Dermis microvascular lymphatic vessel endothelial cell (primary cell): ENCODE measurements around the gene EIF4E1B. TPM values are rescaled to one million over a fixed set of nuclear protein-coding genes. Genes with fewer than 3 reads are reported as not detected.
"Not testable (repeated sequence)": the region's sequence is repeated elsewhere in the genome, so short reads cannot be mapped to it uniquely, and the experiment has no call there.

Experiments
- DNase-seq, 2 donors: peaks; one replicate each; pipeline versions ENCODE4 v3.0.0 to v3.0.0-alpha.2; 2010; ENCODE audit warnings: low read depth in 2 of 2
- total RNA-seq: library from RNA; depleted of rRNA; stranded (reverse); fragments of >200 nt; gene quantifications from 2 replicates; pipeline ENCODE4 v1.2.1, GENCODE V29; 2014

EIF4E1B gene, protein sequence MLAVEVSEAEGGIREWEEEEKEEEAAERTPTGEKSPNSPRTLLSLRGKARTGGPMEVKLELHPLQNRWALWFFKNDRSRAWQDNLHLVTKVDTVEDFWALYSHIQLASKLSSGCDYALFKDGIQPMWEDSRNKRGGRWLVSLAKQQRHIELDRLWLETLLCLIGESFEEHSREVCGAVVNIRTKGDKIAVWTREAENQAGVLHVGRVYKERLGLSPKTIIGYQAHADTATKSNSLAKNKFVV
- under 0.01 TPM in 1 of 2 replicates, not detected in the other for total RNA-seq

DNA sequence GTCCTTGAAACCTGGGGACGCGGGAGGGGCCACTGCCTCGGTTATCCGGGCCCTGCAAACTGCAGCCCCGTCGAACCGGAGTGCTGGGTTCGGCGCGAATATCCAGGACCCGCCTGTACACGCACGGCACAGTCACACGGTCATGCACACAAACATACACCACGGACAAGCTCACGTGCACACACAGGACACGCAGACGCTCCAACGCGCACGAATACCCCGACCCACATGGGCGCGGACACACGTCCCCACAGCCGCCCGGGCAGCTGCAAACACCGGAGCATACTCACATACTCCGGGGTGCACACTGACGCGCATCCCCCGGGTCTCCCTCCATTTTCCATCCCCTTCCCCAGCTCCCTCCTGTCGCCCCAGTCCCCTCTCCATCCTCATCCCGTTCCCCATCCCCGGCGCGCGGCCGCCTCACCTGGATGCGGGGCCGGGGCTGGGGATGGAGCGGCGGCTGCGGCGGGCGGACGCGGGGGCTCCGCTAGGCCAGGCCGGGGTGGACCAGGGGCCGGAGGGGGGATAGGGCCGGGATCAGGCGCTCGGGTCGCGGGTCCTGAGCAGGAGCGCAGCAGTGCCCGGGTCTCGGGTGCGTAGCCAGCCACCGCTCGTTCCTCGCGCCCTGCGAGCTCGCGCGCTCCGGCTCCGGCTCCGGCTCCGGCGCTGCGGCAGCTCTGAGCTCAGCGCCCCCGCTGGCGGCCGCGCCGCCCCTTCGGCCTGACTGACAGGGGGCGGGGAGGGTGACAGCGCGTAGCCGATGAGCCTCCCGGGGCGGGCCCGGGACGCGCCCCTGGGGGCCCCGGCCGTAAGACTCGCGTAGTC lies at the start of gene EIF4E1B, which contains the start of gene SNCB:
Gene EIF4E1B, plus strand, starts transcription at position 823 of the 828 bp plus-strand sequence. CDS start 12,113 bp downstream, outside the sequence.
Gene SNCB, minus strand, starts transcription at position 682 of the 828 bp plus-strand sequence. CDS start 880 bp downstream, outside the sequence.
- DNase-seq, result peak in 1 of 2 donors; percentile 69

DNA sequence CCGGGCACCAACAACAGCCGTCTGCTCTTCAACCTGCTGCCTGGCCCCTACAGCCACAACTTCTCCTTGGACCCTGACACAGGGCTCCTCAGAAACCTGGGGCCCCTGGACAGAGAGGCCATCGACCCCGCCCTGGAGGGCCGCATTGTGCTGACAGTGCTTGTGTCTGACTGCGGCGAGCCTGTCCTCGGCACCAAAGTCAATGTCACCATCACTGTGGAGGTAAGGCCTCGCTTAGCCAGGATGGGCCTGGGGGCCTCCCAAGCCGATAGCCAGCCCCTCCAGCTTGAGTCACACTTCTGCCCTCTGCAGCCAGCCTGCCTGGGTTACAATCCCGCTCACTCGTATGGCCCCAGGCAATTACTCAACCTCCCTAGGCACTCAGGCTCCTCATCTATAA lies 49.1 kb upstream of the EIF4E1B start:
- no peak for DNase-seq

DNA sequence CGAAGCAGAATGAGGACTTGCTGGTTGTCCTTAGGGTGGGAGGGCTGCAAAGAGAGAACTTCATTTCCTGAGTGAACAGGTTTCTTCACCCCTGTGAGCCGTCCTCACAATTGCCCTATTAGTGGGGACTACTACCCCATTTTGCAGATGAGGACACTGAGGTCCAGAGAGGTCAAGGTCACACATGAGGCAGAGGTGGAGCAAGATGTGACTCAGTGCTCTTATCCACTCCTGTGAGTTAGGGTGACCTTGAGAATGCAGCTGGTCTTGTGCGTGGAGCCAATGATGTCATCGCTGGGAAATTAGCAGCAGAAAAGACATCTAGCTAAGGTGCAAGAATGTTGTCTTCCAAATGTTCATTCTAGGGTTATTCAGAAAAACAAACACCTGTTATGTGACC lies 47.4 kb upstream of the EIF4E1B start:
- no peak for DNase-seq

DNA sequence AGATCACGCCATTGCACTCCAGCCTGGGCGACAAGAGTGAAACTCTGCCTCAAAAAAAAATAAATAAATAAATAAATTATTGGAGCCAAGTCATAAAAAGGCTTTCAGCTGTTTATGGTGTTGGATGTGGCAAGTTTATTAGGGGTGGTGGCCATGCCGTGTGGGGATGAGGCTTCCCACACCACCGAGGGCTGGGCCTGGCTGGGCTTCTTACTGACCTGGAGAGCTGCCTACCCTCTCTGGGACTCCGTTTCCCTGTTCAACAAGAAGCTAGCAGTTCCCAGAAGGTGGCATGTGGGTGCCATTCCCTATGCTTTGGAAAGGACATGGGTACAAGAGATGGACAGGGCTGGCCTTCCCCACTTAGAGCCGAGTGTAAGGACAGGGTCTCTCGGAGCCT lies 43.1 kb upstream of the EIF4E1B start:
- DNase-seq, result no peak

DNA sequence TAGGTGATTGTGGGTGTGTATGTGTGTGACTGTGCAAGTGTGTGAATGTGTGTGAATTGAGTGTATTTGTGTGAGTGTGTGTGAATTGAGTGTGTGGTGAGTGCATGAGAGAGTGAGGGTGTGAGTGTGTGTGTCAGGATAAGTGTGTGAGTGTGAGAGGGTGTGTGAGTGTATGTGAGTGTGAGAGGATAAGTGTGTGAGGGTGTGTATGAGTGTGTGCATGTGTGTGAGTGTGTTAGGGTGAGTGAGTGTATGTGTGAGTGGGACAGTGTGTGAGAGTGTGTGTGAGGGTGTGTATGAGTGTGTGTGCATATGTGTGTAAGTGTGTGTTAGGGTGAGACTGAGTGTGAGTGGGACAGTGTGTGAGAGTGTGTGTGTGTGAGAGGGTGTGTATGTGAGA lies 42.2 kb upstream of the EIF4E1B start:
- no peak for DNase-seq

DNA sequence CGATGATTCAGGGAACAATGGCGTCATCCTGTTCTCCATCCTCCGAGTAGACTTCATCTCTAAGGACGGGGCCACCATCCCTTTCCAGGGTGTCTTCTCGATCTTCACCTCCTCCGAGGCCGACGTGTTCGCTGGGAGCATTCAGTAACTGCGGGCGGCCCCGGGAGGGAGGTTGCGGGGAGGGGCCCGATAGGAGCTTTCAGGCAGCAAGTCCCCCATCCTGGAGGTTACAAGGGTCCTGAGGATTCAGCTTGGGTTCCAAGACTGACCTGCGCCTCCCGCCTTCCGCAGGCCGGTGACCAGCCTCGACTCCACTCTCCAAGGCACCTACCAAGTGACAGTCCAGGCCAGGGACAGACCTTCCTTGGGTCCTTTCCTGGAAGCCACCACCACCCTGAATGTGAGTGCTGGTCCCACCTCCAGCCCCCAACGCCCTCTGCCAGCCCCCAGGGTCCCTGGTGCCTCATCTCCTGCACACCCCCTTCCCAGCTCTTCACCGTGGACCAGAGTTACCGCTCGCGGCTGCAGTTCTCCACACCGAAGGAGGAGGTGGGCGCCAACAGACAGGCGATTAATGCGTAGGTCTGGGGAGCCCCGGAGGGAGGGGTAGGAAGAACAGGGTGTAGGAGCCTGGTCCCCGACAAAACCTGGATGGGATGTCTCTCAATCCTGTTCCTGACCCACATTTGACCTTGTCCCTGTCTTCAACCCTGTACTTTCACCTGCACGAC lies 41.3 kb upstream of the EIF4E1B start:
- DNase-seq, result no peak

DNA sequence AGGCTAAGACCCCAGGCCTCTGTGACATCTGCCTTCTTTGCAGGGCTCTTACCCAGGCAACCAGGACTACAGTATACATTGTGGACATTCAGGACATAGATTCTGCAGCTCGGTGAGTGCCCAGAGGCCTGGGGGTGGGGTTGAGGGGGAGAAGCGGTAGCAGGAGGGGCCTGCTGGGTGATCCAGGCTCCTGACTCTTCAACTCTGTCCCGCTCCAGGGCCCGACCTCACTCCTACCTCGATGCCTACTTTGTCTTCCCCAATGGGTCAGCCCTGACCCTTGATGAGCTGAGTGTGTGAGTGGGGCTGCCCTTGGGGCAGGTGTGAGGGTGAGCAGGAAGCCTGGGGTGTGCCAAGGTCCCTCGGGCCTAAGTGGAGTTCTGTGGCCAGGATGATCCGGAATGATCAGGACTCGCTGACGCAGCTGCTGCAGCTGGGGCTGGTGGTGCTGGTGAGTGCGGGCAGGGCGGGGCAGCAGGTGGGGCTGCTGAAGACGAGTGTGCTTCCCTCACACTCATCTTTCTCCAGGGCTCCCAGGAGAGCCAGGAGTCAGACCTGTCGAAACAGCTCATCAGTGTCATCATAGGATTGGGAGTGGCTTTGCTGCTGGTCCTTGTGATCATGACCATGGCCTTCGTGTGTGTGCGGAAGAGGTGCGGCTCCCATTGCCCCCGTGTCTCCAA lies 40.3 kb upstream of the EIF4E1B start:
- no peak for DNase-seq

DNA sequence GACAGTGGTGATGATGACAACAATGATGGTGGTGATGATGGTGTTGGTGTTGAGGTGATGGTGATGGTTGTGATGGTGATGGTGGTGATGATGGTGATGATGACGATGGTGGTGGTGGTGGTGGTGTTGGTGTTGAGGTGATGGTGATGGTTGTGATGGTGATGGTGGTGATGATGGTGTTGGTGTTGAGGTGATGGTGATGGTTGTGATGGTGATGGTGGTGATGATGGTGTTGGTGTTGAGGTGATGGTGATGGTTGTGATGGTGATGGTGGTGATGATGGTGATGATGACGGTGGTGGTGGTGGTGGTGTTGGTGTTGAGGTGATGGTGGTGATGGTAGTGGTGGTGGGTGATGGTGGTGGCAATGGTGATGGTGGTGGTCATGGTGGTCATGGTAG lies 38.8 kb upstream of the EIF4E1B start:
- DNase-seq, result not testable (repeated sequence)

DNA sequence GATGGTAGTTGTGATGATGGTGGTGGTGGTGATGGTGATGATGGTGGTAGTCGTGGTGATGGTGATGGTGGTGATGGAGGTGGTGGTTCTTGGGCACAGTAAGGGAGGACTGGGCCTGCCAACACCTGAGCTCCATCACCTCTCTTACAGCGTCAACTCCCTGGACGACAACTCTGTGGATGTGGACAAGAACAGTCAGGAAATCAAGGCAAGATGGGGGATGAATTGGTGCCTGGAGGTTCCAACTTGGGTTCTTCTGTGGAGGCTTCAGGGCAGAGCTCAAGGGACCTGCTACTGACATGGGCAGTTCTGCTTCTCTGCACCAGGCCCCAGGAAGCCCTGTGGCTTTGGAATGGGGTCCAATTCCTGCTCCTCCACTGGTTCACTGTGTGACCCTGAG lies 37.9 kb upstream of the EIF4E1B start:
- DNase-seq, result no peak

DNA sequence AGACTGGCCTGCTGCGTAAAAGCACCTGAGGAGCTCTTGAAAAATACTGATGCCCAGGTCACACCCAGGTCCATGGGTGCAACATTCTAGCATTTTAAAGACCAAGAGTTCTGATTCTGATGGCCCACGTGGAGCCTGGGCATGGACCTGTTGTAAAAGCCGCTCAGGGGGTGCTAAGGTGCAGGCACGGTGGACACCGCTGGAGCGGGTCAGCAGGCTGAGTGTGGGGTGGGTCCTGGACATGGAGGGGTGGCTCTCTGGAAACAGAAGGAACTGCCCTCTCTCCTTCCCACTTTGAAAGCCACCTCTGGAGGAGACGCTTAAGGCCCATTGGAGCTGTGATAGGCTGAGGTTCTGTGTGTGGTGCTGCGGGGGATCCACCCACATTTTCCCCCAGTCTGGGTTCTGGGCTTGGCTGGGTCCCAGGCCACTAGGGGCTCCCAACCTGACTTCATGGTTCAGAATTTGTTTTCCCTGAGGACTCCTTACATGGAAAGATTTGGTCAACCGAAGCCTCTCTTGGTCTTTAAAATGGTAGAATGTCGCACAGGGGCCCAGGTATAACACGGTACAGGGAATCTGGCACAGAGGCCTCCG lies 37.1 kb upstream of the EIF4E1B start:
- DNase-seq, result no peak

DNA sequence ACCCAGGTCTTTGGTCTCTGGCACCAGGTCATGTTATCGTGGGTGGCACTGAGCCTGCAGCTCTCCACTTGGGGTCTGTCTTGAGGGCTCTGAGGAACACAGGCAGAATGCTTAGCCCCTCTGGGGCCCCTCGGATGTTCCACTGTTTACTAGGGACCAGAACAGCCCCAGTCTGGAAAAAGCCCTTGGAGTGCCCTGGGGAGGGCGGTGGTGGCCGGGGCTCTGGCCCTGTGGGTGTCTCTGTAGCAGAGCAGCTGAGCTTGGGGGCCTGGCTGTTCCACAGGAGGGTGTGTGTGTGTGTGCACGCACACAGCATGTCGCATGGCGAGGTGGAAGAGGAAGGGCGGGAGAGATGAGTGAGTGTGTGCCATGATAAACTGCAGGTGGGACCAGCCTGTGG lies 35.9 kb upstream of the EIF4E1B start:
- no peak for DNase-seq

DNA sequence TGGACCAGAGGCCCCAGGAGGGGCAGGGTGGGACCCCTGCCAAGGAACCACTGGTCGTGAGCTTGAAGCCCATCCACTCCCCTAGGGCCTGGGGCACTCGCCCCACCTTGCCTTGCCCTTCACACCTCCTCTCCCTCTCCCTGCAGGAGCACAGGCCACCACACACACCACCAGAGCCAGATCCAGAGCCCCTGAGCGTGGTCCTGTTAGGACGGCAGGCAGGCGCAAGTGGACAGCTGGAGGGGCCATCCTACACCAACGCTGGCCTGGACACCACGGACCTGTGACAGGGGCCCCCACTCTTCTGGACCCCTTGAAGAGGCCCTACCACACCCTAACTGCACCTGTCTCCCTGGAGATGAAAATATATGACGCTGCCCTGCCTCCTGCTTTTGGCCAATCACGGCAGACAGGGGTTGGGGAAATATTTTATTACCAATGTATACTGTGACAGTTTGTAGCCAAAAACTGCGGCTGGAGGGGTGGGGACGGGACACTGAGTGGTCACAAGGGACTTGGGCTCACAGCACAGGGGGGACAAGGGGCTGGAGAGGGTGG lies 35.0 kb upstream of the EIF4E1B start:
- no peak for DNase-seq

DNA sequence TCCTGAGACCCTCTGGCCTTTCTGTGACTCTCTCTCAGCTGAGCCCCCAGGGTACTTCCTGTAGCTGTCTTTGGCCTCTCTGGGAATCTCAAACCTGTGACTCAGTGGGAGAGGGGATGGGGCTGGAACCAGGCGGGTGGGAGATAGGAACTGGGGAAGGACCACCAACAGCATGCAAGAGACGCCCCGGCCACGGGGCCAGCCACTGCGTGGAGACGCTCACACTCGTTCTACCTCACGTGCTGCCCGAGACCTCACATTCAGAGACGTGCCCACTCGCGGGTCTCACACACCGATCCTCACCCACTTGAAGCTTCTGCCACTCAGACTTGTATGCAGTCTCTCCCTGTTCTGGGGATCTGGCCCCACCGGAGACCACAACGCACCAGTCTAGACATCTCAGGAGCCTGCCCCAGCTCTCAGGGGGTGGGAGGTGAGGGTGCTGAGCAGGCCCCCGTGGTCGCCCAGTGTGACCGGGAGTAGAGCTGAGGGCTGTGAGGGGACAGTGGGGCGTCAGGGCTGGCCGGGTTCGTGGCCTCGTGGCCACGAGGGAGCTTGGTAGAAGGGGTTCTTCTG lies 34.3 kb upstream of the EIF4E1B start:
- no peak for DNase-seq

DNA sequence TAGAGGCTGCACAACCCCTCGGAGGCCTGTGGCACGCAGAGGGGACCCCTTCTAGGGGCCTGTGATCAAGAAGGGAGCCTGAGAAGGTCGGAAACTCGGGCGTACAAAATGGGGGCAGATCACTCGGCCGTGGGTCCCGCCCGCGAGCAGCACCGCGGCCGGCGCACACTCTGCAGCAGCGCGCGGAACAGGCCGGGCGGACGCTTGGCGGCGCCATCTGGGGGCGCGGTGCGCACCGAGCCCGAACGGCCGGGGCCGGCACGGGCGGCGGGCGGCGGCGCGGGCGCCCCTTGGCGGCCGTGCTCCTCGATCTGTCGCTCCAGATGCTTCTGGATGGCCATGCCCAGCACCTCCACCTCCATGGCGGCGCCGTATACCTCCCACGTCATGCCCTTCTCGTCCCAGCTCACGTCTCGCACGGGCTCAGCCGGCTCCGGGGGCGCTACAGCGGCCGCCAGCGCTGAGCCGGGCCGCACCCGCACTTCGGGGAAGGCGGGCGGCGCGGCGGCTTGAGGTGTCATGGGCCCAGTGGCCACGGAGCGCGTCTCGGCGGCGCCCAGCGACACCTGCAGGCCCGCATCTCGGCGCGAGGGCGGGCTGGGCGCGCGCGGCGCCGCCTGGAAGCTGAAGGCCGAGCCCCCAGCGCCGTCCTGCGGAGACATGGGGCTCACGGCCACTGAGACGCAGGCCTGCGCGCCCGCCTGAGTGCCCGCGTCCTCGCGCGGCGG lies 33.6 kb upstream of the EIF4E1B start:
- DNase-seq, result peak; percentile 7 to 72

DNA sequence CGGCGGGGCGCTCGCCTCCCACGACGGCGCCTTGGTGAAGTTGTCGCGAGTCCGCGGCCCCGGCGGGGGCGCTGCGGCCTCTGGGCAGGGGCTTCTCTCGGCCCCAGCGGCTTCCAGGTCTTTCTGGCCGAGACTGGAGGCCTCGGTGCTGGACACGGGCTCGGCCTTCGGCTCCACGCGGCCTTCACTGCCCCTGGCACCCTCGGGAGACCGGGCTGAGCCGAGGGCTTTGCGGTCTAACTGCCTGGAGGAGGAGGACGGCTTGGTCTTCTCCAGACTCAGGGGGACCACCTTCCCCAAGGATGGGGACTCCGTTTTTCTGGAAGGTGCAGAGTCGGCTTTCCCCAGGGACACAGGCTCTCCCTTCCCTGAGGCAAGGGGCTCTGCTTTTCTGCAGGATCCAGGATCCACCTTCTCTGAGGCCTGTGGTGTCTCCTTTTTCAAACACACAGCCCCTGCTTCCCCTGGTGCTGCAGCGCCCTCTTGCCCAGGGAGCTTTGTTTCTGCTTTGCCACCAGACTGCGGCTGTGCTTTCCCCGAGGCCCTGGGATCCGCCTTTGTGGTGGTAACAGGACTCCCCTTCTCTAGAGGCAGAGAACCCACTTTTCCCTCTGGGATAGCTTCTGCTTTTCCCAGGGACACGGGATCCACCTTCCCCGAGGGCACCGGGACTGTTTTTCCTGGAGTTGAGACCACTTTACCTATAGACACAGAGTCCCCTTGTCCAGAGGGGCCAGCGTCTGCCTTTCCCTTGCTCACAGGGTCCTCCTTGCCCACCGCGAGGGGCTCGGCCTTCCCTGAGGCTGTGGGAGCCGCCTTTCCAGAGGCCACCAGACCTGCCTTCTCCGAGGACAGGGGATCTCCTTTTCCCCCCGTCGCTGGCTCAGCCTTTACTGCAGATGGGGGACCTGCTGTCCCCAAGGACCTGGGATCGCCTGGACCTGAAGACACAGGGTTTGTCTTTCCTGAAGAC lies 32.8 kb upstream of the EIF4E1B start:
- DNase-seq, result no peak

DNA sequence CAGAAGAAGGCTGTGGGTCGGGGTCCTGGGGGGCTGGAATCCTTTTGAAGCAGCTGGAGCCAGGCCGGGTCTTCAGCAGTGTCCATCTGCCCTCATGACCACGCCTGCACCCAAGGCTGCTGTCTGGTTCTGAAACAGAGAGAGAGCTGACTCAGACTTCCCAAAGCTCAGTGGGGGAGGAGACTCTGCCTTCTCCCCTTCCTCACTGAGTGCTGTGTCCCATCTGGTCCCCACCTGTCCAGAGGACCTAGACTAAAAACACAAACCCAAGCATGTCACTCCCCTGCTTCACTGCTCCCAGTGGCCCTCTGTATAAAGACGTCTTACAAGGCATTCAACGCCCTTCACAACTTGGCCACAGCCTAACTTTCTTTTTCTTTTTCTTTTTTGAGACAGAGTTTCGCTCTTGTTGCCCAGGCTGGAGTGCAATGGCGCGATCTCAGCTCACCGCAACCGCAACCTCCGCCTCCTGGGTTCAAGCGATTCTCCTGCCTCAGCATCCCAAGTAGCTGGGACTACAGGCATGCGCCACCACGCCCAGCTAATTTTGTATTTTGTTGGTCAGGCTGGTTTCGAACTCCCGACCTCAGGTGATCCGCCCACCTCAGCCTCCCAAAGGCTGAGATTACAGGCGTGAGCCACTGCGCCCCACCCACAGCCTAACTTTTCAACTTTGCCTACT lies 30.6 kb upstream of the EIF4E1B start:
- DNase-seq, result not testable (repeated sequence)

DNA sequence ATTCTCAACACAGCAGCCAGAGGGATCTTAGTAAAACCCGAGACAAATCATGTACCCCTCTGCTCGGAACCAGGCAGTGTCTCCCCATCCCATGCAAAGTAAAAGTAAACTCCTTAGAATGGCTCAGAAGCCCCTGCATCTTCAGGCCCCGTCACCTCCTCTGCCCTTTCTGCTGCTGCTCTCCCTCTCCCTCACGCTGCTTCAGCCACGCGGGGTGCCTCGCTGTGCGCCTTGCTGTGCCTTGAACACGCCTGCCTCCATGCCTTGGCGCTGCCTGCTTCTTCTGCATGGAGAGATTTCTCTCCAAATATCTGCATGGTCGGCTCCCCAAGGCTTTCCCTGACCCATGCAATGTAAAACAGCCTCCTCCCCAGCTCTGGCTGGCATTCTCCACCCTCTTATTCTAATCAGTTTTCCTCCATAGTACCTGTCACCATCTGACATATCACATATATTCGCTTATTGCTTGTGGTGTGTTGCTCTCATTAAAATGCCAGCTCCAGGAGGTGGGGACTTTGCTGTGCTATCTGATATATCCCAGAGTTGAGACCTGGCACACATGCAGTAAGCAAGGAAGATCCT lies 28.5 kb upstream of the EIF4E1B start:
- DNase-seq, result no peak

DNA sequence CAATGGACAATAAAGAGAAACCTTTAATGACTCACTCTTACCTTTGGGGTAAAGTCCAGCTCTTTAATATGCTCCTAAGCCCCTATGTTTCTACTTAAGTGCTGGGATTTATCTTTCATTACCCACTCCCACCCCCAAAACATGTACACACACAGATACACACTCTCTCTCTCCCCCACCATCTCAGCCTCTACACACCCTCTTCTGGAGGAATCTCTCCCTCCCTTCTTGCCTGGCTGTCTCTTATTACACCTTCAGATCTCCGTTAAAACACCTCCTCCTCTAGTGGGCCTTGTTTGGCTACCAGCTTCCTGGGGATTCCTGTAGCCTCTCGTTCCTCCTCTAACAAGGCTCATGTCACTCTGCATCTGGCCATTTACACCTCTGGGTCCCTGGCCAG lies 27.4 kb upstream of the EIF4E1B start:
- DNase-seq, result no peak
